ENCODE data around the gene SRP9.

The SRP9 gene, protein sequence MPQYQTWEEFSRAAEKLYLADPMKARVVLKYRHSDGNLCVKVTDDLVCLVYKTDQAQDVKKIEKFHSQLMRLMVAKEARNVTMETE

DNA sequence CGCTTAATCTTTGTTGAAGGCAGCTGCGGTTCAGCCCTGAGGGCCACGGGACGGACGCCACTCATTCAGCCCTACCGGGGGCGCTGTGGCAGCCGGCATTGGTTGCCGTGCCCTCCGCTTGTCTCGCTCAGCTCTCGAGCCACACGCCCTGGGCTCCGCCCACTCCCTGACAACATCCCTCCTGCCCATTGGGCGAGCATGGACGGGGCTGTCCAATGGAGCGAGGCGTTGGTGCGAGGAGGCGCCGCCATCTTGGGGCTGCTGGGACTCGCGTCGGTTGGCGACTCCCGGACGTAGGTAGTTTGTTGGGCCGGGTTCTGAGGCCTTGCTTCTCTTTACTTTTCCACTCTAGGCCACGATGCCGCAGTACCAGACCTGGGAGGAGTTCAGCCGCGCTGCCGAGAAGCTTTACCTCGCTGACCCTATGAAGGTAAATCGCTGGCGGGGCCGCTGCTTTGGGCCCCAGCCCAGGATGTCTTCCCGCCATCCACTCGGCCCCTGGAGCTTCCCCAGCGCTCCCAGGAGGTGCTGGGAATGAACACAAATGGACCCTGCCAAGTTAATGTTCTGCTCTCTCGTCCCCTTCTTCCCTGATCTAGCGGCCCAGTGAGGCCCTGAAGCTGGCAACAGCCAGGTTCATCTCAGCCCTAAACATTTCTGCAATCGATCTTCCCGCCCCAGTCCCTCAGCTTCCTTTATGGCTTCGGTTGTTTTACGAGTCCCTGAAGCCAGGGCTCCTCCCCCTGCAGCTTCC is at the start of gene SRP9:
Gene SRP9, plus strand, starts transcription at position 244 of the 754 bp plus-strand sequence. Its CDS starts 115 bp downstream, at position 359.
- DNase-seq: peak; percentile 99

DNA sequence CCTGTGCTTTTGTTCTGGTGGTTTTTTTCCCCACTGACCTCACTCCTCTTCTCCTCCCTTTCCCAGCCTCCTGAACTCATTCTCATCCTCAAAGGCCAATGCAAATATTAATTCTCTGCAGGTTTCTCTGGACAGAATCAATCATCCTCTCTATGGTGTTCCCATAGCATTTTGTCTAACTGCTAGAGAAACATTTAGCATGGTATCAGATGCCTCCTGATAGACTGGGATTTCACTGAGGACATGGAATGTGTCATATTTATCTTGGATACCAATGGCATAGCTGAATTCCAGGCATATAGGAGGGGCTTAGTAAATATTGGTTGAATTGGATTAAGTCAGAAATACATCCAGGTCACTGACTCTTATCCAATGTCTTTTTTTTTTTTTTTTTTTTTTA is 46.1 kb upstream of the SRP9 start:
- DNase-seq: no peak

DNA sequence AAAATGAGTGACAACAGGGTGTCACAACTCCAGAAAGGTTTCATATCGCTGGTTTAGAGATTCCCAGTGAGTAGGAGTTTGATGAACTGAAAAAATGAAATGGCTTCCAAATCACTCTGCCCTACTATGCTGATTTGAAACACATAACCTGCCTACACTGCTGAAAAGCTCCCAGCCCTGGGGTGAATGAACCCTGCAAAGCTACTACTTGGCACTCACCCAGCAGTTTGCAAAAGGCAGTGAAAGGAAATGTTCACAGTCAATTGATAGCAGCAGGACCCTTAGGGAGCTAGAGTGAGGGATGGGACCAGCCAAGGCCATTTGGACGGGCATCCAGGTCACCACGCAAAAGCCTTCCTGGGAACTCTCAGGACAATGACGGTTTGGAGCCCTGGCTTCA is 44.4 kb upstream of the SRP9 start:
- DNase-seq: no peak

DNA sequence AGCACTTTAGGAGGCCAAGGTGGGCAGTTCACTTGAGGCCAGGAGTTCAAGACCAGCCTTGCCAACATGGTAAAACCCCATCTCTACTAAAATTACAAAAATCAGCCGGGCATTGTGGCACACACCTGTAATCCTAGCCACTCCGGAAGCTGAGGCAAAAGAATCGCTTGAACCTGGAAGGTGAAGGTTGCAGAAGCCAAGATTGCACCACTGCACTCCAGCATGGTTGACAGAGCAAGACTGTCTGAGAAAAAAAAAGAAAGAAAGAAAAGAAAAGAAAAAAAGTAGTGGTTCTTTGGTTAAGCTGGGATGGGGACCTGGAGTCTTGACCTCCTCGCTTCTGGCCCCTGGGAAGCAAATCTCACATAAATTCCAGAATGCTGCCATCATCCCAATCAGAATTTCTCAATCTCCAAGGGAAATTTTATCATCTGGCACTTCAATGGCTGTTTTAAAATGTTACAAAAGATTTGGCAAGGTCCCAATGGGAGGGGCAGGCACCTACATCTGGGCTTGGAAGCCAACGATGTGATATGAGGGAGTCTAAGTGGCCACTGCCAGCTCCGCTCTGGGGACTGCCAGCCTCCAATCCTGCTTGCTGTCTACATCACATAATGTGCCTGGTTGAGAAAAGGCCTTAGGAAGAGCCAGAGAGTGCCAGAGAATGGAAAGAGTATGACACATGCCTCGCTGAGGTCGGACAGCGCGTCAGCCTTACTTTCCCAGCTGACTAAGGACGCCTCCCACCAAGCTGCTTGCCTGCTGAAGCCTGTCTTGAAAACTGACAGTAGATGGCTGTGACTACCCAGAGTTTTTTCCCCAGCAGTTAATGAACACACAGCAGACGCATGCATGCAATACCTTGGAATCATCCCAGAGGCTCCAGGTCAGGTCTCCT is 42.1 kb upstream of the SRP9 start:
- DNase-seq: no peak

DNA sequence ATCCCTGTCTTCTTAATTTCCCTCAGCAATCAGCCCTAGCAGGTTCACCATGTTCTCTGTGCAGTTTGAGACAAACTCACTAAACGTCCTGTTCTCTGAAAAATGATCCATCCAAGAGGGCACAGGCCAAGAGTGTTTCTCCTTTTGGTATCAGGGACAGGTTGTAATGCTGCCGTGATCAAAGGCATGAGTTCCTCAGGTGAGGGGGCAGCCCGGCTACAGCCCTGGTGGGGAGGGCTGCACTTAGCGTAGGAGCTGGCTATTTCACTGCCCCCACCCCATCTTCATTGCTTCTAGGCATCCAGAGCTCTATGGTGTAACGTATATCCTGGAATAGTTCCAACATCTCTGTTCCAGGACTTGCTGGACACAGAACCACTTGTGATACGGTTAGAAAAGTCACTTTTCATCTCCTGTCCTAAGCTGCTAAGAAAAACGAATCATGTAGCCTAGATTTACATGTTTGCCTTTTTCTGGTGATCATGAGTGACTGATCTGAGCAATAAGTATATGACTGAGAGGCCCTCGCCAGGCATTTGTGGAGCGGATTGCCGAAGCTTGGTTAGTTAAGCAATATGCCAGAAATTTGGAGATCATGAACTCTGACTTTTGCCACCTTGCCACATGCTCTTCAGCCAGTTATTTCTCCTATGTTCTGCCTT is 41.1 kb upstream of the SRP9 start:
- DNase-seq: no peak

DNA sequence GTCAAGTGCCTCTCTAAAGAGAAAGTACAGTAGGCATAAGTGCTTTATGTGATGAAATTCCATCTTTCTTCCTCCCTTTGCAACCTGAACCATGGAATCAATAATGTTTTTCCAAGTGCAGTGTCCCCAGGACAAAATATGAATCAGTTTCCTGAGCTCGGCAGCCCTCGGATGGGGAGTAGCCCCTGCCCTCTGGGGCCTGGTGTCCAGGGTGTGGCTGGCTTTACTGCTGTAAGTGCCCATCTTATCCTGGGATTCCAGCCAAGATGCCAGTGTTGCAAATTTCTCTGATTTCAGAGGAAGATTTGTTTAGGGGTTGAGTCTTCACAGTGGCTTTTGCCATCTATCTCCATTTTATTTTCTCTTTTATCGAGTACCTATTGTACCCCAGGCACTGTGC is 40.5 kb upstream of the SRP9 start:
- DNase-seq: no peak

DNA sequence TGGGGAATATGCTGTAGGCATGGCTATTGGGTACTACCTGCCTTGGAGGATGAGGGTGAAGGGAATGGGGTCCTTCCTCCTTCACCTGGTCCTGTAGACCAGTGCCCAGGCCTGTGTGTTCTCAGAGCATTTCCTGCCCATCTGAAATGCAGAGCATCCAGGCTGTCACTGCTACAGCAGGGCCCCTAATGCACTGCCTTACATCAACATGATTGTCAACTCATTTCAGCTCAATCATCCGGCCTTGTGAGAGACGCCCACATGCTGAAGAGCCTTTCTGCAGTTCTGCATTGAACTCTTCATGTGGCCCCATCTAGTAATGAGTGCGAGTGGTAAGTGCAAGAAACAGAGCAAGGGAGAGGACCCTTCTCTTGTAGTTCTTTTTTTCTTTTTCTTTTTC is 39.8 kb upstream of the SRP9 start:
- no peak for DNase-seq

DNA sequence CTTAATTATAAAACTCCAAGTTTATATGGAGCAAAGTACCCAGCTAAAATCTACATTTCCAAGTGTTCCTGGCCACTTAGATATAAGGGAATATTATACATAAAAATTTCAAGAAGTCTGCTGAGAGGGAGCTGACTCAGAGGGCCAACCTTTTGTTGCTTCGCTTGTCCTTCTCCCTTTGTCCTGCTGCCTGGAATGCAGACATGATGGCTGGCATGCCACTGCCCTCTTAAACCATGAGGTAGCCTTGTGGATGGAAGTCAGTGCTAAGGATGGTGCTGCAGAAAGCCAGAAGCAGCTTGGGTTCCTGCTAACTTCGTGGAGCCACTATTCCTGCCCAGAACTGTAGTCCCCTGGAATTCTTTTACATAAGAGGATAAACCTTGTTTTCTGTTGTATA is 38.9 kb upstream of the SRP9 start:
- DNase-seq: no peak

DNA sequence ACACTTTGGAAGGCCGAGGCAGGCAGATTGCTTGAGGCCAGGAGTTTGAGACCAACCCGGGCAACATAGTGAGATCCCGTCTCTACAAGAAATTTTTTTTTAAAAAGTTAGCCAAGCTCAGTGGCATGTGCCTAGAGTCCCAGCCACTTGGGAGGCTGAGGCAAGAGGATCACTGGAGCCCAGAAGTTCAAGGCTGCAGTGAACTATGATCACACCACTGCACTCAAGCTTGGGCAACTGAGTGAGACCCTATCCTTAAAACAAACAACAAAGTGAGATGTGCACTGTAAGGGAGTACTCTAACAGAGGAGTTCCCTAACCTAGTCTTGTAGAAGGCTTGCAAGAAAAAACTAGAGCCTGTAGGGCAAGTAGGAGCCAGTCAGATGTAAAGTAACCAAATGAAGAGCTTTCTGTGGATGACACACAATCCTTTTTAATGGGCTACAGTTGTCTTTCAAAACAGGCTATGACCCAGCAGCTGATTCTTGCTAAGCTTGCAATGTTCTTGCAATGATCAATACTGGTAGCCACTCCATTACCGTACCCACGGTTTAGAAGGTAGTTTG is 38.0 kb upstream of the SRP9 start:
- no peak for DNase-seq

DNA sequence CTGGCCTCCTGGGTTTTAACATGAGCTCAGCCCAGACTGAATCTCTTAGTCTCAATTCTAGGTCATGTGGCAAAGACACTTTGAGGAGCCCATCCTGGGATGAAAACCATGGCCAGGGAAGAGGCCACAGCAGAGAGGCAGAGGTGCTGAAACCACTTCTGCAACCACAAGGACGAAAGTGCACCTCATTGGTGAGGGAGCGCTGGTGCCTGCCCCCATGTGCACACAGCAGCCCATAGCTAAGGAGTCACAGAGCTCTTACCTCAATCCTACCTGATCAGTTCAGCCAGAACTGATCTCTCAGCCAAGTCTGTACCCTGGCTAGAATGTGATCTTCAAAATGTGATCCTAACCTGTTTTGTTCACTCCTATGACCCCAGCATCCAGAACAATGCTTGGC is 32.9 kb upstream of the SRP9 start:
- no peak for DNase-seq

DNA sequence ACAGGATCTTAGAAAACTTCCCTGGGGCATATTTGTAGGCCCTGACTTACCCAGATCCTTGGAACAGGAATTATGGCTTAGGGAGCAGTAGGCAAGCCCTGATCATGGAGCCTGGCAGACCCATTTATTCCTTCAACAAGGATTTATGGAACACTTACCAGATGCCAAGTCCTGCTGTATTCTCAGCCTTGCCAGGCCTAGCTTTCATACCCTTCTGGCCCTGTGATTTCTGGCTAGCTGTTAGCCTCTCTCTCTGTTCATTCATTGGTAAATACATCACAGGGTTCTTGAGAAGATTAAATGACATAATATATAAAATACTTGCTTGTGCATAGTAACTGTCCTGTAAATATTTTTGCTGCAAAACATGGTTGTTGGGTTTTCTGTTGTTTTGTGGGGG is 32.4 kb upstream of the SRP9 start:
- DNase-seq: no peak

DNA sequence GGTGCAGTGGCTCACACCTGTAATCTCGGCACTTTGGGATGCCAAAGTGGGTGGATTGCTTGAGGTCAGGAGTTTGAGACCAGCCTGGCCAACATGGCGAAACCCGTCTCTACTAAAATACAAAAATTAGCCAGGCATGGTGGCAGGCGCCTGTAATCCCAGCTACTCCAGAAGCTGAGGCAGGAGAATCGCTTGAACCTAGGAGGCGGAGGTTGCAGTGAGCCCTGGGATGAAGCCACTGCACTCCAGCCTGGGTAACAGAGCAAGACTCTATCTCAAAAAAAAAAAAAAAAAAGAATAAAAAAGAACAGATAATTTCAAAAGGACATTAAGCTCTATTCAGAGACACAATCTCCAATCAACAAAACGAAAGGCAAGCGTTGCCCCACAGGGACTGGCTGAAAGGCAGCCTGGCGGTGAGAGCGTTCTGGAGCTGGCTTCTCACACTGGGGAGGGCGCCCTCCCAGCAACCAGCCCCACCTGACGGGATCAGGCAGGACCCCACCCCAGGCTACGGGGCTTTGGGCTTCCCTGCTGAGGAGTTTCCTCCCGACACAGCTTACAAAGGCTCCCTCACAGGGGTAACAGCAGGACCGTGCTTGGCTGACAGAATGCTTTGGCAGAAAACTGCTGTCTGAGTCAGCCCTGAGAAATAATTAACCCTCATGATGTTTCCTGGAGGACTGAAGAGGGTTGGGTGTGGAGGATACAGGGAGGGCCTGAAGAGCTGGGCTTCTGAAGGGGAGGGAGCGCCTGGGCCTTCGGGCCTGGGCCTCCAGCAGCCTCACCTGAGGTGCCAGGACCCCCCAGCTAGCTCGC is 31.1 kb upstream of the SRP9 start:
- peak; percentile 38 for DNase-seq

DNA sequence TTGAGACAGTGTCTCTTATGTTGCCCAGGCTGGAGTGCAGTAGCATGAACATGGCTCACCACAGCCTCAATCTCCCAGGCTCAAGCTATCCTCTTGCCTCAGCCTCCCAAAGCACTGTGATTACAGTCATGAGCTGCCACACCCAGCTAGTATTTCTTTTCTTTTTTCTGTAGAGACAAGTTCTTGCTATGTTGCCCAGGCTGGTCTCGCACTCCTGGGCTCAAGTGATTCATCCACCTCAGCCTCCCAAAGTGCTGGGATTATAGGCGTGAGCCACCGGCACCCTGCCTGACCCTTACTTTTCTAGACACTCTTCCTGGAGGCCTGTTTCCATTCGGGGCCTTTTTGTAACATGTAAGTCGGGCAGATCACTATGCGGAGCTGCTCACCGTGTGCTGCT is 30.1 kb upstream of the SRP9 start:
- DNase-seq: no peak

DNA sequence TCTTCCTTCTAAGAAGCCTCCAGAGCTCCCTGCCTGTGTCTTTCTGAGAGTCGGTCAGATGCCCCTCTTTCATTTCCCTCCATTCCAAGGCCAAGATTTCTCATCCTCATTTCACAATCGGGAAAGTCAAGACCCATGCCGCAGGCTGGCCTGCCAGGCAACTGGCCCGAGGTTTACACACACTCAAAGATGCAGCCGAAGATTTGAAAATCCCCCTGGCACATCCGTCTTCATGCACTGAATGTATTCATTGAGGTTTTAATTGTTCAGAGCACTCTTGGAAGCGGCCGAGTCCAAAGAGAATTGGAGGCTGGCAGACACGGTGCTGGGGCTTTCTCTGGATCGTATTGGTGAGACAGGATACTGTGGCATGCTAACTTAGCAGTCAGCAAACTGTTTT is 29.1 kb upstream of the SRP9 start:
- DNase-seq: no peak

DNA sequence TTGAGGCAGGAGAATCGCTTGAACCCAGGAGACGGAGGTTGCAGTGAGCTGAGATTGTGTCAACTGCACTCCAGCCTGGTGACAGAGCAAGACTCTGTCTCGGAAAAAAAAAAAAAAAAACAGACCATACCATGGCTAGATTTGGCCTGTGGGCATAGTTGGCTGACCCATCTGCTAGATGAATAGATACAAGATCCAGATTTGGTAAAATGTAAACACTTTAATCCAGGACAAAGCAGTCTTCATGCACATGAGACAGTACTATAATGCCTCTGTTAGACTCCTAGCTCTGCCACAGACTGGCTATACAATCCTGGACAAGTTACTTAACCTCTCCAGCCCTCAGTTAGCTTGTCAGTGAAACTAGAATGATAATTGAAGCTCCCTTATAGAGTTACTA is 27.9 kb upstream of the SRP9 start:
- DNase-seq: no peak

DNA sequence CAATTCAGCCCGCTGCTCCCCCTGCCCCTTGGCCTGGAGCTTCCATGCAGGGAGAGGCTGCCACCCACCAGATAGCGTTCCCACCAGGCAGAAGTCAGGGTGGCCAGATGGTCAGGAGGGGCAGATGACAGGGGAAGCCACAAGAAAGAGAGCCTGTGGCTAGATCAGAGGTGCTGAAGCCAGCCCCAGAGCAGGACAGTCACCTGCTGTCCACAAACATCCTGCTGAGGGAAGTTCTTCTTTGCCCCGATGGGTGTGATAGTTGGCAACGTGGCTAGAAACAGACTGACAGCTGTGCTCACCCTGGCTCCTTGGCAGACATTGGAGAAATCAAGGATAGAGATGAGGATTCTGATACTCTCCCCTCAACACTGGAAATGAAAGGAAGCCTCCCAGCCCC is 27.2 kb upstream of the SRP9 start:
- no peak for DNase-seq

DNA sequence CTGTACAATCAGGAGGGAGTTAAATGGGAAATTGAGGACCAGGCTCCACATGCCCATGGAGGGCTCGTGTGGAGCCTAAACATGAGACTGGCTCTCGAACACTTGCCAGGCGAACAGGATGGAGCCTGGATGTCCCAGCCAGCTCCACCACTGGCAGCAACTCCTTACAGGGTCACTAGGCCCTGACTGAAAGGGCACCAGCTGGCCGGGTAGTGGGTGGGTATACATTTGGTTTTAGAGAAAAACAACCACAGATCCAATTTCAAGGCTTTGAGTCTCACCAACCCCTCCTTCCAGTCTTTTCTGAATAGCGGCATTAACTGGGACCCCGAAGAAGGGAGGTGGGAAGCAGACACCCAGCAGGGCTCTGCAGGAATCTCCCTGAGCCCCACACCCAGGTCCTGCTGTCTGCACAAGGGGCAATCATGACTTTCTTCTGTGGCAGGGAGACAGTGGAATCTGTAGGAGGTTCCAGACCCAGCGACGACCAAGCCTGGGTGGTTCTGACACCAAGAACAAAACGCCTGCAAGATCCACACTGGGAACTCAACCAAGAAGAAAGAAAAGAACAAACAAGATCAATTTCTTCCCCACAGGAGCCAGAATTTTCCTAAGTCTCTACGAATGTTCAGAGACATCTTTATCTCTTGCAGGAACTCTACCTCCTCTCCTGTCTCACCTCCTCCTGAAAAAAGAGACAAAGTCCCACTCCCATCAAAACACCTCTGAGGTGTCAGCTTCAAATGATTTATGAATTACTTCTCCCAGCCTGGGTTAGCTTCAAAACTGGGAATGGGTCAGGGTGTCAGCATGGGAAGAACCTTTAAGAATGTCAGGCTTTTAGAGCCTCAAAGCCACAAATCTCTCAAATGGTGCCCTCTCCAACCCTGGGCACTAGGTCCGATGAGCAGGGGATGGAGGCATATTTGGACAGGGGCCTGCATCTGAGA is 26.5 kb upstream of the SRP9 start:
- DNase-seq: no peak

DNA sequence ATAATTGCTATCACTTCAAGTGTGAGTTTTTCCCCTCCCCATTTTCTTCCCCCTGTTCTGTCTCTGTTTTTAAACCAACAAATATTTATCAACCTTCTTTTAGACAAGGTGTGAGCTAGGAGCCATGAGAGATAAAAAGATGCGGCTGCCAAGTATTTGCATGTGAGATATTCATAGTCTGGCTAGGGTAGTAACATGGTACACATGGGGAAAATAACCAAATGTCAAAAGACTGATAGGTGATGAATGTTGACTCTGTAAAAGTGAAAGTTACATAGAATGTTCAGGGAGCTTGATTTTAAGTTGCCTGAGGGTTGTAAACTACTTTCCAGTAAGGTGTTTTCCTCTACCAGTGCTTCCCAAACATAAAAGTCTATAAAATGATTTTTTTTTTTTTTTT is 25.4 kb upstream of the SRP9 start:
- DNase-seq: no peak

DNA sequence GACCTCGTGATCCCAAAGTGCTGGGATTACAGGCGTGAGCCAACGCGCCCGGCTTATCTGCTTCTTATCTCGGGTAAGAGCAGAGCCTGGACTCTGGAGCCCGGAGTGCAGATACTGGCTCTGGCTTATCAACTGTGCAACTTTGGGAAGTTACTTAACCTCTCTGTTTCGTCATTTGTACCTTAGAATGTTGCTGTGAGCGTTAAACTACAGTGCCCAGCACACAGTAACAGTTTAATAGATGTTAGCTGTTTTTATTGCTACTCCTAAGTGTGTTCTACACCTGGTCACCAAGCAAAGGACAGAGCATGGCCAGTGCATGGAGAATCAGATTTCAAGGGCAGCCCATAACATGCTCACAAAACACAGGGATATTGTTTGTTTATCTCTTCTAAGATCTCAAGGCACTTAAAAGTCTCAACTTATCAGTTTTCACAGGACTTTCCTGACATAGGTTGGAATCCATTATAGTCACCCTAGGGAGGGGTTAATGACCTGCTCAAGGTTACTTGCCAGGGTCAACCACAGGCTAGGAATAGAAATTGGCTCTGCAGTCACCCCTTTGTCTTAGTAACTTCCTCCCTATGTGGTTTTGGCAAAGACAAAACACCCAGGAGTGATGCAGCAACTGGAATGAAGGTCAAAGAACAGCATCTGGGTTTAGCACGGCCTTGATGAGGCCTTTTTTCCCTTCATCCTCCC is 22.5 kb upstream of the SRP9 start:
- no peak for DNase-seq

DNA sequence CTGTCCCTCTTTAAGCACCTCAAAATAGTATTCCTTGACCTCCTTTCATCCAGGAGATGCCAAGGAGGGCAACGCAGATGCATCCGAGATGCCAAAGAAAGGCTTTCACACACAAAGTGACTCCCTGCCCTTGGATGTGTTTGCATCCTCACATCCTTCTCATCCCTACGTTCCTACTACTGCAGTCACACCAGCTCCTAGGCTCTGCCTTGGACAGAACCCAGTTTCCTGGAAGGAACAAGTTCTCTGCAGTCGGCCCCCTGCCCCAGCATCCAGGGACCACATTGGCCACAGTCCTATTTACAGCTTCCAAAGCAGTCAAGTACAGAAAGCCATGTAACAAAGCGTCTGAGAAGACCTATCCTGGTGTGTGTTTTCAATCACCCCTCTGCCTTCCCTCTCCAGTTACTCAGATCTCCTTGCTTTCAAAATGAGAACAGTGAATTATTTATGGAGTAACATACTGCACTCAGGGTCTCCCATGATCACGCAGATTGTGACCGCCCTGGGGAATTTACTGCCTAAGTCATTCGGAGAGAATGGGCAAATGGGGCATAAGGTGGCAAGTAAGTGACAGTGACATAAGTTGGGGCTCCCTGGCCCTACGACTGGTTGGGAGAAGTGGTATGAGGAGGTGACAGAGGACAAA is 21.8 kb upstream of the SRP9 start:
- DNase-seq: no peak

All from GDM1 (cell line).